Activated CD8-positive, alpha-beta memory T cell treated with anti-CD3 and anti-CD28 coated beads, Interleukin-2, amount 50 U/mL, for 24 hours (primary cell): Measurements from ENCODE around the gene ING1.

Experiments
- DNase-seq: peaks from one replicate; pipeline ENCODE4 v3.0.0-alpha.2; 2020; ENCODE audit errors: extremely low read depth

The ING1 gene

GRCh38 chr13:110772091-110772984 is 58.8 kb downstream of the ING1 start:
- no peak for DNase-seq
